Stimulated activated naive B cell treated with anti-CD40 and anti-IgM and Interleukin-4, amounts not matched to agents 10 μg/mL and 1 μg/mL and 100 μg/mL, for 72 hours (primary cell): ENCODE data around the gene TUFM.

Source experiments
- ATAC-seq, 2 donors: fragments of 150-1000 bp; cut with Tn5 transposase; replicated peaks; 2 replicates each; pipeline ENCODE4 v1.10.0; 2021; ENCODE audit warnings: moderate library complexity in 1 of 2
- DNase-seq: peaks from one replicate; pipeline ENCODE4 v3.0.0; 2021
- H3K27ac Mint-ChIP-seq: one replicate; pipeline ENCODE4 v1.8.0; 2022; ENCODE audit warnings: mild to moderate bottlenecking, mixed read lengths
- H3K27me3 Mint-ChIP-seq, 2 donors: one replicate each; pipeline ENCODE4 v1.8.0; 2022; ENCODE audit warnings: mixed read lengths in 2 of 2
- H3K36me3 Mint-ChIP-seq, 2 donors: one replicate each; pipeline ENCODE4 v1.8.0; 2022; ENCODE audit warnings: mixed read lengths in 2 of 2, mild to moderate bottlenecking in 1 of 2
- H3K4me1 Mint-ChIP-seq, 2 donors: one replicate each; pipeline ENCODE4 v1.8.0; 2022; ENCODE audit warnings: mixed read lengths in 2 of 2, mild to moderate bottlenecking in 1 of 2
- H3K4me3 Mint-ChIP-seq, 2 donors: one replicate each; pipeline ENCODE4 v1.8.0; 2022; ENCODE audit warnings: mild to moderate bottlenecking in 2 of 2, mixed read lengths in 2 of 2, moderate library complexity in 1 of 2
- H3K9me3 Mint-ChIP-seq, 2 donors: one replicate each; pipeline ENCODE4 v1.8.0; 2022; ENCODE audit warnings: mixed read lengths in 2 of 2, mild to moderate bottlenecking in 1 of 2

Gene TUFM

GRCh38 chr16:28838558-28838918 lies 7.6 kb downstream of the TUFM start:
- ATAC-seq: no peak
- H3K27me3 Mint-ChIP-seq: no peaks in the 10 kb centered on the region
- peak overlapping the region; percentile 37 for H3K27ac Mint-ChIP-seq
- no peak for DNase-seq
- H3K9me3 Mint-ChIP-seq: no peaks in the 10 kb centered on the region
- H3K4me3 Mint-ChIP-seq: no peak overlapping the region
- H3K4me1 Mint-ChIP-seq: peaks cover 17 to 19% of the 10 kb centered on the region in 2 donors
- H3K36me3 Mint-ChIP-seq: peaks cover 45 to 66% of the 10 kb centered on the region in 2 donors

DNA sequence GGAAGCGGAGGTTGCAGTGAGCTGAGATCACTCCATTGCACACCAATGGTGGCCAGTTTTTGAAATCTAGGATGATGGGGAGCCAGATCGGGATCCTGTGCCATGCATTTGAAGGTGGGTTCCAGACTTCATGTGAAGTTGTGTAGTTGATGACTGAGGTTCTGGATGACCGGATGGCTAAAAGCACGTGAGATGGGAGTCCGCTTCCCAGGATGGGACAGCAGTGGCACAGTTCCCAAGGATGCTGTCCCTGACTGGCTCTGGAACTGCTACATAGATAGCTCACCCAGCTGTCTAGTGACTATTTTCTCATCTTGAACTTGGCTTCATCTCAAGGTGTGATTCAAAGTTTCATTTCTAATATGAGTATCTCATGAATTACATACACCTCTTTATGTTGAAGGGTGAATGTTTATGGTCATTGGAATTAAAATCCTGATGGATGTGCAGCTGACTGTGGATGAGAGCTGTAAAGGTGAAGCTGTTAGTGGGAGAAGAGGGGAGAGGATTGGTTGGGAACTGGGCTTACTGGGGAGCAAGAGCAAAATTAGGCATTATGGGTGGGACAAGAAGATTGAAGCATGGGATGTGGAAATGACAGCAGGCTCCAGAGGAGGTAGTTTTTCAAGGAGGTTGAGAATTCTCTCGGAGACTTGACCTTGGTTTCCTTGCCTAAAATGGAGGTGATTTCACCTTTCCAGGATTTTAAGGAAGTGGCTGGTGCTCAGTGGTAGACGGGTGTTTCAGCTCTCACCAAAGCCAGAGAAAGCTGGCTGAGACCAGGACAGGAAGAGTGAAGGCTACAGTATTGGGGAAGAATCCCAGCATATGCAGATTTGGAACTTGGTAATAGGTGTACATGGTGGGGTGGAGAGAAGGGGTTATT lies 8.2 kb downstream of the TUFM start:
- no peak overlapping the region for H3K4me3 Mint-ChIP-seq
- no peaks in the 10 kb centered on the region for H3K27me3 Mint-ChIP-seq
- no peaks in the 10 kb centered on the region for H3K9me3 Mint-ChIP-seq
- no peak for DNase-seq
- peaks cover 14 to 15% of the 10 kb centered on the region in 2 donors for H3K4me1 Mint-ChIP-seq
- H3K36me3 Mint-ChIP-seq: peaks cover 48 to 67% of the 10 kb centered on the region in 2 donors
- no peak for ATAC-seq
- peak overlapping the region; percentile 26 for H3K27ac Mint-ChIP-seq

GRCh38 chr16:28836761-28837064 lies 9.4 kb downstream of the TUFM start:
- no peak for ATAC-seq
- Mint-ChIP-seq H3K27me3 (no peaks in the 10 kb centered on the region), H3K36me3 (peaks cover 54 to 70% of the 10 kb centered on the region in 2 donors), H3K27ac (peak overlapping the region; percentile 67), H3K9me3 (no peaks in the 10 kb centered on the region), H3K4me3 (no peak overlapping the region), H3K4me1 (peaks cover 10 to 16% of the 10 kb centered on the region in 2 donors)
- no peak for DNase-seq

DNA sequence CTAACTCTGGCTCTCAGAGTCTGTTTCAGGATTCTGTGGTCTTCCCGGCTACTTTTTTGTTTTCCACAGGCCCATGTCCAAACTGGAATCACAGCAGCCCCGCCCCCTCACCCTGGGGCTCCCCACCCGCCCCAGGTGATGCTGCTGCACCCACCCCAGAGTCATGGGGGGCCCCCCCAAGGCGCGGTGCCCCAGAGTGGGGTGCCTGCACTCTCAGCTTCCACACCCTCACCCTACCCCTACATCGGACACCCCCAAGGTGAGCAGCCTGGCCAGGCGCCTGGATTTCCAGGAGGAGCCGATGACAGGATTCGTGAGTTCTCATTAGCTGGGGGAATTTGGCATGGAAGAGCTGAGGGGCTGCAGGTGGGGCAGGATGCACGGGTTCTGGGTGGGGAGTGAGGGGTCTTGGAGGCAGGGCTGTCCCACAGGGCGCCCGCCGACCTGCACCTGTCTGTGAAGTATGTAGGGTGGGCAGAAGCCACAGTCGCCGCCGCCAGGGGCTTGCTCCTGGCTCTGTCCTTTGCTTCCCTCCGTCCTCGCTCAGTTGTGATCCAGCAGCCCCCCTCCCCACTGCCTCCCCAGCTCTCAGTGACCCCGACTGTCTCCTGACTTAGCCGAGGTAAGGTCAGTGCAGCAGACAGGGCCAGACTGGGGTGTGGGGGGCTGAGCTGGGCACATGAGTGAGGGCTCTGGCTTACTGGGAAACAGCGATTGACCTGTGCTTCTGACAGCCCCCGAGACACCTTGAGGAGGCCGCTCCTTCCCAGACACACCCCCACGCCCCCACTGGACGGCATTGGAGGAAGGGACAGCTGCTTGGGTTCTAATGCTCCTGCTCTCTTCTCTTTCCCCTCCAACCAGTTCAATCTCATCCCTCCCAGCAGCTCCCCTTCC lies 10.0 kb downstream of the TUFM start:
- Mint-ChIP-seq H3K36me3 (peaks cover 55 to 67% of the 10 kb centered on the region in 2 donors), H3K4me1 (peaks cover 10 to 16% of the 10 kb centered on the region in 2 donors)

DNA sequence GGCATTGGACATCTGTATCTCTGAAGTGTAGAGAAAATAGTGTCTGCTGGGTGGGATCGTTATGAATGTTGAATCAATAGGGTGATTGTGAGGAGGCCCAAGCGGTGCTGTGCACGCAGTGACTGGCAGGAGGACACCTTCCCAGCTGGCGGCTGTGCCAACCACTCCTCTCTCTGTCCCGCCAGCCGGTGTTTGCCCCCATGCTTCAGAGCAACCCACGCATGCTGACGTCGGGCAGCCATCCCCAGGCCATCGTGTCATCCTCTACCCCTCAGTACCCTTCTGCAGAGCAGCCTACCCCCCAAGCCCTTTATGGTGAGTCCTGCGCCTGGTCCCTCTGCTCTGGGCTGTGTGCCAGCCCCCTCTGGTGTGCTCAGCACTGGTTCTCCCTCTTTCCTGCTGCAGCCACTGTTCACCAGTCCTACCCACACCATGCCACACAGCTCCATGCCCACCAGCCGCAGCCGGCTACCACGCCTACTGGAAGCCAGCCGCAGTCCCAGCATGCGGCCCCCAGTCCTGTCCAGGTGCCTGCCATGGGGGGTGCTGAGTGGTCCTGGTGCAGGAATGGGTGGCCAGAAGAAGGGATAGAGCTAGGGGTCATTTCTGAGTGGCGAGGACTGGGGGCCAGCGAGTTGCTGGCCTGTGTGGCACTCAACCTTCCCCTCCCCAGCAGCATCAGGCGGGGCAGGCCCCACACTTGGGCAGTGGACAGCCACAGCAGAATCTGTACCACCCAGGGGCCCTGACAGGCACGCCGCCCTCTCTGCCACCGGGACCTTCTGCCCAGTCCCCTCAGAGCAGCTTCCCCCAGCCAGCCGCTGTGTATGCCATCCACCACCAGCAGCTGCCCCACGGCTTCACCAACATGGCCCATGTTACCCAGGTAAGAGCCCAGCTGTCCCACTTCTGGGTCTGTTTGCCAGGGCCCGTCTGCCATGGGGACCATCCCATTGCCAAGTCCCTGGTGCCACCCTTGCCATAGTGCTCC lies 11.0 kb downstream of the TUFM start:
- ATAC-seq (no peak), DNase-seq (no peak)
- H3K36me3 Mint-ChIP-seq: peaks cover 63 to 76% of the 10 kb centered on the region in 2 donors
- peaks cover 10 to 18% of the 10 kb centered on the region in 2 donors for H3K4me1 Mint-ChIP-seq
- no peaks in the 10 kb centered on the region for H3K27me3 Mint-ChIP-seq
- H3K27ac Mint-ChIP-seq: peak overlapping the region; percentile 85
- H3K9me3 Mint-ChIP-seq: no peaks in the 10 kb centered on the region
- peak overlapping the region in 1 of 2 donors; percentile 35 for H3K4me3 Mint-ChIP-seq

More for the DNA sequence above, 10.0 kb downstream of the TUFM start:
- ATAC-seq (no peak), DNase-seq (no peak)
- Mint-ChIP-seq H3K27me3 (no peaks in the 10 kb centered on the region), H3K9me3 (no peaks in the 10 kb centered on the region), H3K4me3 (no peak overlapping the region), H3K27ac (peak overlapping the region; percentile 67)

DNA sequence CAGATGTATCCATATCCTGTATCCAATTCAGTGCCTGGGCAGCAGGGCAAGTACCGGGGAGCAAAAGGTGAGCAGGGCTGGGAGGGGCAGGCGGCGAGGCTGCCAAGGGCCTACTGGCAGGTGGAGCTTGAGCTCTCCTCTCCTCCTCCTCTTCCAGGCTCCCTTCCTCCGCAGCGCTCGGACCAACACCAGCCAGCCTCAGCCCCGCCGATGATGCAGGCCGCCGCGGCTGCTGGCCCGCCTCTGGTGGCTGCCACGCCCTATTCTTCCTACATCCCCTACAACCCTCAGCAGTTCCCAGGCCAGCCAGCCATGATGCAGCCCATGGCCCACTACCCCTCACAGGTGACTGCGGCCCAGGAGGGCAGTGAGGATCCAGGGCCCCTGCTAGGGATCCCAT lies 11.8 kb downstream of the TUFM start:
- no peak for ATAC-seq
- H3K36me3 Mint-ChIP-seq: peaks cover 68 to 84% of the 10 kb centered on the region in 2 donors
- peaks cover 10 to 19% of the 10 kb centered on the region in 2 donors for H3K4me1 Mint-ChIP-seq
- no peaks in the 10 kb centered on the region for H3K27me3 Mint-ChIP-seq
- no peak for DNase-seq
- H3K9me3 Mint-ChIP-seq: no peaks in the 10 kb centered on the region
- H3K27ac Mint-ChIP-seq: peak overlapping the region; percentile 85
- H3K4me3 Mint-ChIP-seq: no peak overlapping the region

GRCh38 chr16:28830531-28830930 lies 15.6 kb downstream of the TUFM start:
- H3K36me3 Mint-ChIP-seq: peaks cover 65 to 79% of the 10 kb centered on the region in 2 donors
- ATAC-seq (no peak), DNase-seq (no peak)
- peaks cover 24 to 30% of the 10 kb centered on the region in 2 donors for H3K4me1 Mint-ChIP-seq
- H3K9me3 Mint-ChIP-seq: no peaks in the 10 kb centered on the region
- no peaks in the 10 kb centered on the region for H3K27me3 Mint-ChIP-seq
- no peak overlapping the region for H3K4me3 Mint-ChIP-seq
- H3K27ac Mint-ChIP-seq: no peak overlapping the region

- H3K4me3 Mint-ChIP-seq: no peak overlapping the region
- ATAC-seq: no peak
- H3K4me1 Mint-ChIP-seq: peaks cover 23 to 31% of the 10 kb centered on the region in 2 donors
- H3K27me3 Mint-ChIP-seq: no peaks in the 10 kb centered on the region
- H3K9me3 Mint-ChIP-seq: no peaks in the 10 kb centered on the region
- H3K27ac Mint-ChIP-seq: no peak overlapping the region
- peaks cover 62 to 75% of the 10 kb centered on the region in 2 donors for H3K36me3 Mint-ChIP-seq
- no peak for DNase-seq
These were observed 16.4 kb downstream of the TUFM start for GRCh38 chr16:28829747-28830146.

DNA sequence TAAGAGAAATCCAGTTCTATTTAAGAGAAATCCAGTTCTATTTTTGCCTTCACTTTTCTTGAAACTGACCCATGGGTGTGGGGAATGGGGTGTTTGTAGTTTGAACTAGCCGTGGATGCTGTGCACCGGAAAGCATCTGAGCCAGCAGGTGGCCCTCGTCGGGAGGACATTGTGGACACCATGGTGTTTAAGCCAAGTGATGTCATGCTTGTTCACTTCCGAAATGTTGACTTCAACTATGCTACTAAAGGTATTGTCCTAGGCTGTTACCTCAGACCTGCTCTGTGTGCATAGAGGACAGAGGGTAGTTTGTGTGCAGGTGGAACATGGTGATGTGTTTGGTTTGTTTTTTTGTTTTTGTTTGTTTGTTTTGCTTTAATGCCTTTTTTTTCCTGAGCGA lies 20.0 kb downstream of the TUFM start:
- peak overlapping the region; percentile 83 for H3K27ac Mint-ChIP-seq
- peak overlapping the region; percentile 7 to 49 for H3K4me3 Mint-ChIP-seq
- peaks cover 24 to 52% of the 10 kb centered on the region in 2 donors for H3K4me1 Mint-ChIP-seq
- ATAC-seq: no peak
- H3K27me3 Mint-ChIP-seq: no peaks in the 10 kb centered on the region
- DNase-seq: no peak
- no peaks in the 10 kb centered on the region for H3K9me3 Mint-ChIP-seq
- peaks cover 51 to 58% of the 10 kb centered on the region in 2 donors for H3K36me3 Mint-ChIP-seq

GRCh38 chr16:28824717-28824973 lies 21.5 kb downstream of the TUFM start:
- ATAC-seq (no peak), DNase-seq (no peak)
- peaks cover 45 to 57% of the 10 kb centered on the region in 2 donors for H3K36me3 Mint-ChIP-seq
- H3K4me1 Mint-ChIP-seq: peaks cover 26 to 63% of the 10 kb centered on the region in 2 donors
- peak overlapping the region; percentile 99 for H3K27ac Mint-ChIP-seq
- peak overlapping the region; percentile 96 to 99 for H3K4me3 Mint-ChIP-seq
- H3K27me3 Mint-ChIP-seq: no peaks in the 10 kb centered on the region
- no peaks in the 10 kb centered on the region for H3K9me3 Mint-ChIP-seq

GRCh38 chr16:28823873-28824716 lies 22.1 kb downstream of the TUFM start:
- peak; percentile 72 to 74 for ATAC-seq
- no peaks in the 10 kb centered on the region for H3K9me3 Mint-ChIP-seq
- H3K27ac Mint-ChIP-seq: peak overlapping the region; percentile 99
- peak; percentile 94 for DNase-seq
- peaks cover 41 to 54% of the 10 kb centered on the region in 2 donors for H3K36me3 Mint-ChIP-seq
- peak overlapping the region; percentile 96 to 99 for H3K4me3 Mint-ChIP-seq
- peaks cover 26 to 63% of the 10 kb centered on the region in 2 donors for H3K4me1 Mint-ChIP-seq
- H3K27me3 Mint-ChIP-seq: no peaks in the 10 kb centered on the region

DNA sequence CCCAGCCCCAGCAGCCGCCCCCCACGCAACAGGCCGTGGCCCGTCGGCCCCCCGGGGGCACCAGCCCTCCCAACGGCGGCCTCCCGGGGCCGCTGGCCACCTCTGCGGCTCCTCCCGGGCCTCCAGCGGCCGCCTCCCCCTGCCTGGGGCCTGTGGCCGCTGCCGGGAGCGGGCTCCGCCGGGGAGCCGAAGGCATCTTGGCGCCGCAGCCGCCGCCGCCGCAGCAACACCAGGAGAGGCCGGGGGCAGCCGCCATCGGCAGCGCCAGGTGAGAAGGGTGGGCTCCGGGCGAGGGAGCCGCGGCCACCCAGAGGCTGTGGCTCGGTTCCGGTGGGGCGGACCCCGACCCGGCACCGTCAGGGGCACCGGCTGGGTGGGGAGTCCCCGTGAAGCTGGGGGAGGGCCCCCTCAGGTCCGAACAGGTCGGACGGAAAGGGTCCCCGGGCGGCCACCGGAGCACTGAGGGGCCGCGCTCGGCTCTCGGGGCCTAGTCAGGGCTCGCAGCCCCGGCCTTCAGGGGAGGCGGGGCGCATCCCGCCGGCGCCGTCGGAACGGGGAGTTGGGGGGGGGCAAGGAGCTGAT lies 22.8 kb downstream of the TUFM start:
- no peak for DNase-seq
- Mint-ChIP-seq H3K4me1 (peaks cover 26 to 63% of the 10 kb centered on the region in 2 donors), H3K9me3 (no peaks in the 10 kb centered on the region), H3K27ac (peak overlapping the region; percentile 99), H3K27me3 (no peaks in the 10 kb centered on the region), H3K4me3 (peak overlapping the region; percentile 96 to 99), H3K36me3 (peaks cover 37 to 54% of the 10 kb centered on the region in 2 donors)
- ATAC-seq: peak in 1 of 2 donors; percentile 42
